Measurements from ENCODE around the gene ZNF680.

The ZNF680 gene

DNA sequence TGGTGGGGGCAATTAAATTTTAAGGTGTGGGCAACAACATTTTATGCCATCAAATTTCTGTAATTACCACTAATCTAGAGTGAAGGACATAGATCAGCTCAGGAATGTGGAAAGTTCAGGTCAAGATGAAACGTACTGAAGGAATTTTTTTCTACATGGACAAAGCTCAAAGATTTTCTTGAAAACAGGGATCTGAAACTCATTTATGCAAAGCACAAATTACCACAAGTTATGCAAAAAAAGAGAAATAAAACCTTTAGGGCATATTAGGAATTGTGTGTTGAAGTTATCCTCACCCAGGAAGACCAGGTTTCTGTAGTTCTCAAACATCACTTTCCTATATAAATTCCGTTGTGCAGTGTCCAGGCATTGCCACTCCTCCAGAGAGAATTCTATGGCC, 18.9 kb downstream of the ZNF680 start:
- Histone ChIP-seq H4K20me1 (ENCODE audit: insufficient read depth, low read length) (no peaks in the 10 kb centered on the region; the same call in 1 of the 2 replicates), H3K27me3 (ENCODE audit: insufficient read depth, low read length, poor library complexity) (no peaks in the 10 kb centered on the region), H3K9me3 (ENCODE audit: insufficient read depth, low read length, severe bottlenecking) (peaks cover 4% of the 10 kb centered on the region), H3K36me3 (ENCODE audit: insufficient read depth, low read length) (peaks cover 82% of the 10 kb centered on the region), H3K4me1 (ENCODE audit: insufficient read depth, low read length) (no peaks in the 10 kb centered on the region), H3K9ac (ENCODE audit: low read depth, low read length) (no peak overlapping the region), H2AFZ (ENCODE audit: low read depth, low read length) (no peak overlapping the region), H3K4me3 (ENCODE audit: low read depth in 1 of 2, low read length in 2 of 2) (no peak overlapping the region), H3K4me2 (ENCODE audit: insufficient read depth, low read length) (no peak overlapping the region), H3K27ac (ENCODE audit: low read length) (no peak overlapping the region), H3K79me2 (ENCODE audit: insufficient read depth, low read length) (peaks cover 94% of the 10 kb centered on the region)
- no peak for TF ChIP-seq EZH2 (IDR thresholded peaks at IDR 0.05; ENCODE audit: borderline replicate concordance, low read depth, low read length, severe bottlenecking)
- TF ChIP-seq, protein P1, sequence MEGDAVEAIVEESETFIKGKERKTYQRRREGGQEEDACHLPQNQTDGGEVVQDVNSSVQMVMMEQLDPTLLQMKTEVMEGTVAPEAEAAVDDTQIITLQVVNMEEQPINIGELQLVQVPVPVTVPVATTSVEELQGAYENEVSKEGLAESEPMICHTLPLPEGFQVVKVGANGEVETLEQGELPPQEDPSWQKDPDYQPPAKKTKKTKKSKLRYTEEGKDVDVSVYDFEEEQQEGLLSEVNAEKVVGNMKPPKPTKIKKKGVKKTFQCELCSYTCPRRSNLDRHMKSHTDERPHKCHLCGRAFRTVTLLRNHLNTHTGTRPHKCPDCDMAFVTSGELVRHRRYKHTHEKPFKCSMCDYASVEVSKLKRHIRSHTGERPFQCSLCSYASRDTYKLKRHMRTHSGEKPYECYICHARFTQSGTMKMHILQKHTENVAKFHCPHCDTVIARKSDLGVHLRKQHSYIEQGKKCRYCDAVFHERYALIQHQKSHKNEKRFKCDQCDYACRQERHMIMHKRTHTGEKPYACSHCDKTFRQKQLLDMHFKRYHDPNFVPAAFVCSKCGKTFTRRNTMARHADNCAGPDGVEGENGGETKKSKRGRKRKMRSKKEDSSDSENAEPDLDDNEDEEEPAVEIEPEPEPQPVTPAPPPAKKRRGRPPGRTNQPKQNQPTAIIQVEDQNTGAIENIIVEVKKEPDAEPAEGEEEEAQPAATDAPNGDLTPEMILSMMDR (IDR thresholded peaks at IDR 0.05; ENCODE audit: borderline replicate concordance, extremely low read depth, low read length, poor library complexity, severe bottlenecking): no peak
- no peak for ATAC-seq (ENCODE audit: insufficient read depth, low read depth)
- no peak for DNase-seq

DNA sequence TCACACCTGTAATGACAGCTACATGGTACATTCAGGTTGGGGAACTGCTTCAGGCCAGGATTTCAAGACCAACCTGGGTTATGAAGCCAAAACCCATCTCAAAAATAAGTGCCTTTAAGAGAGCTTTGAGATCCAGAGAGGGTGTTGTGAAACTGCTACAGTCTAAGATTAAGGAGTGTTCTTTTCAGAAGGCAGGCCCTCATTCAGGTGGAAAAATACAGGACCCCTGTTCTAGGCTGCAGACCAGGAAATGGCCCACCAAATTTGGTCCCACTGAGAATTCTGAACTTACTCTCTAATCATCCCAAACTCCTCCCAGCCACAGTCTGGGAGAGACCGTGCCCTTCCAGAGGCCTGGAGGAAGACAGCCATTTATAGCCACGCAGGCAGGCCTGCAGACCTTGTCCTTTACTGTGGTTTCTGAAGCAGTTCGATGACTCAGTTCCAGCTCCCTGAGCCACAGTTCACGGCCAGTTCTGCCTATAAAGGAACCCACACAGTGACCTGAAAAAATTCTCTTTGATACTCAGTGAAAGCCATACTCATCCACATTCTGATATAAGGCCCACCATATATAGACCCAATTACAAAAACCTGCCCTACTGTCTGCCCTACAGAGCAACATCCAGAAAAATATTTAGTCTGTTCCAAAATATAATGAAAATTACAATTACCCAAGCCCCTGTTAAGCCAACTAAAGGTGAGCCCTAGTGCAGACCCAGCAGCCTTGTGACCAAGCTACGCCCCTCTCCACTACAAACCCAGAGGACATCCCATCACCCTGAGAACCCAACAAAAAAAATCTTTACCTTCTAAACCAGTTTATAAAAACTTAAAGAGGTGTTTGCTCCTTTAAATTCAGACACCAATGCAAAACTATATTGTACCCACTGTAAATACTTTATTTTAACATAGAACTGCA, 21.2 kb downstream of the ZNF680 start:
- H3K27ac ChIP-seq (ENCODE audit: low read length): no peak overlapping the region
- ATAC-seq (ENCODE audit: insufficient read depth, low read depth) (peak; percentile 50; the same call in 2 of the 3 replicates), DNase-seq (no peak)
- no peak for TF ChIP-seq EZH2 (IDR thresholded peaks at IDR 0.05; ENCODE audit: borderline replicate concordance, low read depth, low read length, severe bottlenecking)
- TF ChIP-seq, protein P1 (IDR thresholded peaks at IDR 0.05; ENCODE audit: borderline replicate concordance, extremely low read depth, low read length, poor library complexity, severe bottlenecking): no peak
- no peaks in the 10 kb centered on the region for H3K4me1 ChIP-seq (ENCODE audit: insufficient read depth, low read length)
- no peak overlapping the region for H3K4me2 ChIP-seq (ENCODE audit: insufficient read depth, low read length)
- no peaks in the 10 kb centered on the region for H3K27me3 ChIP-seq (ENCODE audit: insufficient read depth, low read length, poor library complexity)
- H2AFZ ChIP-seq (ENCODE audit: low read depth, low read length): no peak overlapping the region
- no peaks in the 10 kb centered on the region; the same call in 1 of the 2 replicates for H4K20me1 ChIP-seq (ENCODE audit: insufficient read depth, low read length)
- no peak overlapping the region for H3K9ac ChIP-seq (ENCODE audit: low read depth, low read length)
- H3K36me3 ChIP-seq (ENCODE audit: insufficient read depth, low read length): peaks cover 88% of the 10 kb centered on the region
- no peak overlapping the region for H3K4me3 ChIP-seq (ENCODE audit: low read depth in 1 of 2, low read length in 2 of 2)
- peaks cover 92% of the 10 kb centered on the region for H3K79me2 ChIP-seq (ENCODE audit: insufficient read depth, low read length)
- H3K9me3 ChIP-seq (ENCODE audit: insufficient read depth, low read length, severe bottlenecking): peaks cover 5% of the 10 kb centered on the region

DNA sequence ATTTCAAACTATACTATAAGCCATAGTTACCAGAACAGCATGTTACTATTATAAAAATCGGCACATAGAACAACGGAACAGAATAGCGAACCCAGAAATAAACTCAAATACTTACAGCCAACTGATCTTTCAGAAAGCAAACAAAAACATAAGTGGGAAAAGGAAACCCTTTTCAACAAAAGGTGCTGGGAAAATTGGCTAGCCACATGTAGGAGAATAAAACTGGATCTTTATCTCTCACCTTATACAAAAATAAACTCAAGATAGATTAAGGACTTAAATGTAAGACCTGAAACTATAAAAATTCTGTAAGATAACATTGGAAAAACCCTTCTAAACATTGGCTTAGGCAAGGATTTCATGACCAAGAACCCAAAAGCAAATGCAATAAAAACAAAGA, 29.1 kb downstream of the ZNF680 start:
- no peak overlapping the region for H3K9ac ChIP-seq (ENCODE audit: low read depth, low read length)
- no peak for TF ChIP-seq EZH2 (IDR thresholded peaks at IDR 0.05; ENCODE audit: borderline replicate concordance, low read depth, low read length, severe bottlenecking)
- TF ChIP-seq, protein P1 (IDR thresholded peaks at IDR 0.05; ENCODE audit: borderline replicate concordance, extremely low read depth, low read length, poor library complexity, severe bottlenecking): no peak
- H3K79me2 ChIP-seq (ENCODE audit: insufficient read depth, low read length): peaks cover 90% of the 10 kb centered on the region
- H3K27me3 ChIP-seq (ENCODE audit: insufficient read depth, low read length, poor library complexity): no peaks in the 10 kb centered on the region
- no peak overlapping the region for H2AFZ ChIP-seq (ENCODE audit: low read depth, low read length)
- peaks cover 23% of the 10 kb centered on the region for H3K4me1 ChIP-seq (ENCODE audit: insufficient read depth, low read length)
- no peak overlapping the region for H3K4me2 ChIP-seq (ENCODE audit: insufficient read depth, low read length)
- H3K36me3 ChIP-seq (ENCODE audit: insufficient read depth, low read length): peaks cover 90% of the 10 kb centered on the region
- no peaks in the 10 kb centered on the region for H4K20me1 ChIP-seq (ENCODE audit: insufficient read depth, low read length)
- no peak overlapping the region for H3K27ac ChIP-seq (ENCODE audit: low read length)
- peaks cover 16% of the 10 kb centered on the region for H3K9me3 ChIP-seq (ENCODE audit: insufficient read depth, low read length, severe bottlenecking)
- H3K4me3 ChIP-seq (ENCODE audit: low read depth in 1 of 2, low read length in 2 of 2): no peak overlapping the region
- no peak for ATAC-seq (ENCODE audit: insufficient read depth, low read depth)
- no peak for DNase-seq

Data from DND-41 (cell line).